OCI-LY1 (cell line): ENCODE results near the gene MAD1L1.

ENCODE experiments used
- H2AFZ ChIP-seq: fragments of 200-600 bp; sonication (generic), shearing (Covaris generic); 2 replicates; pipeline ENCODE4 v1.6.0; 2014; ENCODE audit warnings: antibody characterized with exemption, mild to moderate bottlenecking, low read length
- H3F3A ChIP-seq: fragments of 200-600 bp; sonication (generic), shearing (Covaris generic); 2 replicates; pipeline ENCODE4 v1.6.0; 2014; ENCODE audit warnings: mild to moderate bottlenecking, antibody characterized with exemption, low read length, moderate library complexity; ENCODE audit not compliant: insufficient read depth
- H3K27ac ChIP-seq: fragments of 200-600 bp; sonication (generic); 2 replicates; pipeline ENCODE4 v1.5.1; 2014; ENCODE audit warnings: low read length, mixed run types, mild to moderate bottlenecking, low read depth; ENCODE audit not compliant: poor library complexity, severe bottlenecking
- H3K27me3 ChIP-seq: fragments of 200-600 bp; sonication (generic); 2 replicates; pipeline ENCODE4 v1.6.0; 2014; ENCODE audit warnings: antibody characterized with exemption, mild to moderate bottlenecking, low read length, moderate library complexity; ENCODE audit not compliant: insufficient read depth
- H3K36me3 ChIP-seq: fragments of 200-600 bp; sonication (generic); 2 replicates; pipeline ENCODE4 v1.6.1; 2014; ENCODE audit warnings: mild to moderate bottlenecking, antibody characterized with exemption, low read length, moderate library complexity, mixed read lengths; ENCODE audit not compliant: insufficient read depth
- H3K4me1 ChIP-seq: fragments of 200-600 bp; sonication (generic); 2 replicates; pipeline ENCODE4 v1.5.1; 2014; ENCODE audit warnings: mild to moderate bottlenecking, low read length, moderate library complexity; ENCODE audit not compliant: insufficient read depth, severe bottlenecking
- H3K4me2 ChIP-seq: fragments of 200-600 bp; sonication (generic), shearing (Covaris generic); 2 replicates; pipeline ENCODE4 v1.6.1; 2014; ENCODE audit warnings: low read length
- H3K4me3 ChIP-seq: fragments of 200-600 bp; sonication (generic); 2 replicates; pipeline ENCODE4 v1.5.1; 2014; ENCODE audit warnings: low read length, low read depth, mild to moderate bottlenecking, mixed read lengths; ENCODE audit not compliant: poor library complexity, severe bottlenecking
- H3K79me2 ChIP-seq: fragments of 200-600 bp; shearing (Covaris generic); 2 replicates; pipeline ENCODE4 v1.6.1; 2016; ENCODE audit warnings: mixed run types, low read length, mixed read lengths; ENCODE audit not compliant: insufficient read depth
- H3K9ac ChIP-seq: fragments of 200-600 bp; sonication (generic), shearing (Covaris generic); 2 replicates; pipeline ENCODE4 v1.6.1; 2014; ENCODE audit warnings: mild to moderate bottlenecking, low read length, mixed read lengths
- H3K9me2 ChIP-seq: fragments of 200-600 bp; sonication (generic), shearing (Covaris generic); 2 replicates; pipeline ENCODE4 v1.6.1; 2014; ENCODE audit warnings: low read depth, mild to moderate bottlenecking, low read length, mixed read lengths
- H3K9me3 ChIP-seq: fragments of 200-600 bp; shearing (Covaris generic); 2 replicates; pipeline ENCODE4 v1.6.1; 2014; ENCODE audit warnings: low read length, mixed read lengths
- H4K20me1 ChIP-seq: fragments of 200-600 bp; sonication (generic), shearing (Covaris generic); 2 replicates; pipeline ENCODE4 v1.6.0; 2016; ENCODE audit warnings: mild to moderate bottlenecking, low read length; ENCODE audit not compliant: insufficient read depth
- CTCF ChIP-seq: fragments of 200-600 bp; sonication (generic), shearing (Covaris generic); IDR thresholded peaks from 2 replicates; pipeline ENCODE4 v1.5.1; 2017; ENCODE audit warnings: mild to moderate bottlenecking, antibody characterized with exemption, low read length, moderate library complexity, mixed read lengths
- EZH2 ChIP-seq: fragments of 200-600 bp; sonication (generic), shearing (Covaris generic); IDR thresholded peaks from 2 replicates; pipeline ENCODE4 v1.8.0; 2017; ENCODE audit warnings: borderline replicate concordance, mixed run types, mild to moderate bottlenecking, antibody characterized with exemption, low read length, moderate library complexity, mixed read lengths

Gene MAD1L1

GRCh38 chr7:1948887-1949680 is 283.7 kb downstream of the MAD1L1 start:
- H3K27ac ChIP-seq, result peak overlapping the region; percentile 86
- no peaks in the 10 kb centered on the region for H3F3A ChIP-seq
- H3K9me2 ChIP-seq, result no peaks in the 10 kb centered on the region
- no peaks in the 10 kb centered on the region for H3K9me3 ChIP-seq
- no peak for TF ChIP-seq EZH2
- no peak for TF ChIP-seq CTCF
- H4K20me1 ChIP-seq, result no peaks in the 10 kb centered on the region
- 0 out of 2 replicates have a peak, but pooled peaks cover 4% of the 10 kb centered on the region for H3K36me3 ChIP-seq
- H3K4me1 ChIP-seq, result peaks cover 23% of the 10 kb centered on the region
- H3K4me2 ChIP-seq, result no peak overlapping the region
- no peak overlapping the region for H2AFZ ChIP-seq
- H3K79me2 ChIP-seq, result no peaks in the 10 kb centered on the region
- no peak overlapping the region for H3K4me3 ChIP-seq
- H3K27me3 ChIP-seq, result no peaks in the 10 kb centered on the region
- H3K9ac ChIP-seq, result no peak overlapping the region

- no peak overlapping the region for H3K9ac ChIP-seq
- no peaks in the 10 kb centered on the region for H3K9me2 ChIP-seq
- H3F3A ChIP-seq, result no peaks in the 10 kb centered on the region
- no peaks in the 10 kb centered on the region for H3K9me3 ChIP-seq
- peaks cover 23% of the 10 kb centered on the region for H3K4me1 ChIP-seq
- H2AFZ ChIP-seq, result no peak overlapping the region
- no peaks in the 10 kb centered on the region for H3K79me2 ChIP-seq
- no peak overlapping the region for H3K4me2 ChIP-seq
- TF ChIP-seq EZH2 (no peak), CTCF (no peak)
- no peak overlapping the region for H3K27ac ChIP-seq
- H3K4me3 ChIP-seq, result no peak overlapping the region
- H3K27me3 ChIP-seq, result no peaks in the 10 kb centered on the region
- H3K36me3 ChIP-seq, result 0 out of 2 replicates have a peak, but pooled peaks cover 4% of the 10 kb centered on the region
- H4K20me1 ChIP-seq, result no peaks in the 10 kb centered on the region
These were observed 284.4 kb downstream of the MAD1L1 start for GRCh38 chr7:1948301-1948796.

GRCh38 chr7:1947586-1948217 is 285.0 kb downstream of the MAD1L1 start:
- TF ChIP-seq EZH2 (no peak), CTCF (no peak)
- H3K4me2 ChIP-seq, result no peak overlapping the region
- no peak overlapping the region for H3K9ac ChIP-seq
- no peak overlapping the region for H3K4me3 ChIP-seq
- H3K27ac ChIP-seq, result no peak overlapping the region
- H3K27me3 ChIP-seq, result no peaks in the 10 kb centered on the region
- no peaks in the 10 kb centered on the region for H3K79me2 ChIP-seq
- H3K36me3 ChIP-seq, result 0 out of 2 replicates have a peak, but pooled peaks cover 4% of the 10 kb centered on the region
- H3K4me1 ChIP-seq, result peaks cover 23% of the 10 kb centered on the region
- no peaks in the 10 kb centered on the region for H3K9me3 ChIP-seq
- no peaks in the 10 kb centered on the region for H4K20me1 ChIP-seq
- H3K9me2 ChIP-seq, result no peaks in the 10 kb centered on the region
- H2AFZ ChIP-seq, result no peak overlapping the region
- no peaks in the 10 kb centered on the region for H3F3A ChIP-seq
